CD4-positive, alpha-beta T cell treated with Interleukin-17A for 1 hour (primary cell): ENCODE measurements around the gene SPATS2L.
A peak's percentile ranks its signal among the peaks of the same experiment; 100 is the strongest.

Experiments
- DNase-seq: peaks from one replicate; pipeline ENCODE4 v3.0.0-alpha.2; 2020

The SPATS2L gene

DNA sequence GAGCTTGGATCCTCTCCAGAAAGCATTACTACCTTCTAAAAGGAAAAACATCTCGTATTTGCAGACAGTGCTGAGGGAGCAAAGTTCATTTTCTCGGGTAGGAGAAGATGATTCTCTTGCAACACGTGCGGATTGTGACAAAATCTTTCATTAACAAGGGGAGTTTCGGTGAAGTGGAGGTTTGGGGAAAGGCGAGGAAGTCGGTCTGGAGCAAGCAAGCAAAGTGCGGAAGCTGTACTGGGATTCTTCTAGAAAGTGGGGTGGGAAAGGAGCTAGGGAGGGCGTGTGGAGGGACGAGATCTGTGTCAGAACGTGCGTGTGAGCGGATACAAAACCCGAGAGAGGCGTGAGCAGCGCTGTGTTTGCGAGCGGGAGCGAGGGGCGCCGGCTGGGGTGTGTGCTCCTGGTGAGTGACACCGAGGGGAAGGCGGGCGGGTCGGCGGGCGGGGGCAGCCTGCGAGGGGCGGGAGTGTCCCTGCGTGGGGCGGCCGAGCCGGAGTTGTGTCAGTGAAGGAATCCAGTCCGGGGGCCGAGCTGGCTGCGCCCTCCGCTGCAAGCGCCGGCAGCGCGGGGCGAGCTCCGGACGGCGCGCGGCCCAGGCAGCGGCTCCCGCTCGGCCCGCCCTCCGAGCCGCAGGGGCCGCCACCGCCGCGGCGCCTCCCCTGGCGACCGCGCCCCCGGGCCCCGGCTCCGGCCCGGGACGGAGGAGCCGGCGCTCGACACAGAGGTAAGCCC lies at the start of gene SPATS2L:
Gene SPATS2L, plus strand, starts transcription at position 498 of the 735 bp plus-strand sequence. CDS start 82,552 bp downstream, outside the sequence.
- peak; percentile 28 for DNase-seq

DNA sequence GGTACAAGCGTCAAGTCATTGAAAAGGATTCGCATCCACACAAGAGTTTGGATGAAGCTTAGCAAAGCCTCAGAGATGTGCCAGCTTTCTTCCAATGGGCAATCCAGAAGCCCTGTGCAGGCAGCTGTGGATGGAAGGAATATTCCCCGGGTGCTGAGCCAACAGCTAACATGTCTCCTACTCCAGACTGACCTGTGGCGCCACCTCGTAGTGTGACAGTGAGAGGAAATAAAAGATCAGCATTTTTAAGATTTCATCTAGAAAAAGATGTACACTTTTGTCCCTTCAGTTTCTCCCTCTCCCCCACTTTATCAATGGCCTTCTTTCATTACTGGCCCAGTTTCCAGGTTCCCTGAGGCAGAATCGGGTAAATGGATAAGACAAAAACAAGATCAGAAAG lies 48.9 kb upstream of the SPATS2L start:
- DNase-seq: no peak

- DNase-seq: no peak
Measured at GRCh38 chr2:200258081-200258480, 48.4 kb upstream of the SPATS2L start.

GRCh38 chr2:200258881-200259576 lies 47.5 kb upstream of the SPATS2L start:
- DNase-seq: no peak

DNA sequence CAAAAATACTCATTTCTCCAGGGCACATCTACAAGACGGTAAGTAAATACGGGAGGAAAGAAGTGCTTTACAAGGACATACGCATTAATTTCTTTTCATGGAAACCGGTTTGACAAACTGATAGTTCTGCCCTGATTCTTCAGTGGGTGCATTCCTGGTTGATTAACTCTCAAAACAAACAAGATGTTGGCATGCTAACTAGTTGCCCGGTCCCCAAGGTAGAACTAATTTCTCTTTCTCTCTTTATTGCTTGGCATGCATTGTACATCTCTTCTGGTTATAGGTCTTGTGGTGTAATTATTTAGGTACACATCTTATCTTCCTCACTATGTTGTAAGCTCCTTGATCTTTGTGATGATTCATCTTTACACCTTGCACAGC lies 46.9 kb upstream of the SPATS2L start:
- DNase-seq: no peak

GRCh38 chr2:200262047-200262446 lies 44.4 kb upstream of the SPATS2L start:
- no peak for DNase-seq

GRCh38 chr2:200263279-200263678 lies 43.2 kb upstream of the SPATS2L start:
- DNase-seq: no peak

DNA sequence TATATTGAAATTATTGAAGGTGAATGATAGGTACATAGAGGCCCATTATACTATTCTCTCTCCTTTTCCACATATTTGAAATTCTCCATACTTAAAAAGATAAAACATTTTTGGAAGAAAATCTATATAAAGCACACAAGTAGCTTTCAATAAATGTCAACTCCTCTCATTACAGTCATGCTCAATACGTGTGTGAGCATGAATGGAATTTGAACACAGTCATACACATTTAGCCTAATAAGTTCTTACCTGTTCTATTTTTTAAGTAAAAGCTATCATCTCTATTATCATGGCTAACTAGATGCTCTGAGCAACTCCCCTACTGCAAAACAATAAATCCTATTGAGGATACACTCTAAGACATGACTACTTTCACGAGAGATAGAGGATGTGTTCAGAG lies 41.9 kb upstream of the SPATS2L start:
- DNase-seq: no peak

DNA sequence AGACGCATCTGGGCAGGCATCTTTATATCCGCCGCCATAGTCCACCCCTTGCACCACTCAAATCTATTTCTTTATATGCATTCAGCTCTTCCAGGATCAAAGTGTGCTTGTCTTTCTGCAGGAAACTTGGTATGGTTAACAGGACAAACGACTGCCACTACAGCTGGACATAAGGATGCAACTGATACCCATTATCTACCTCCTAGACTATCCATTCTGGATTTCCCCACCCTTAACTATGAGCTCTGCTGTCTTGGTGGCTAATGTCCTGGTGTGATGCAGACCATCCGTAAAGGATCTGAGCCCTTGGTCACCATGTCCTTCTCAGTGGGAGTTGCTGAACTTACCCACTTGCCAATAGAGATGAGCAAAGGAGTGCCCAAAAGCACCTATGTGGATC lies 40.1 kb upstream of the SPATS2L start:
- no peak for DNase-seq

DNA sequence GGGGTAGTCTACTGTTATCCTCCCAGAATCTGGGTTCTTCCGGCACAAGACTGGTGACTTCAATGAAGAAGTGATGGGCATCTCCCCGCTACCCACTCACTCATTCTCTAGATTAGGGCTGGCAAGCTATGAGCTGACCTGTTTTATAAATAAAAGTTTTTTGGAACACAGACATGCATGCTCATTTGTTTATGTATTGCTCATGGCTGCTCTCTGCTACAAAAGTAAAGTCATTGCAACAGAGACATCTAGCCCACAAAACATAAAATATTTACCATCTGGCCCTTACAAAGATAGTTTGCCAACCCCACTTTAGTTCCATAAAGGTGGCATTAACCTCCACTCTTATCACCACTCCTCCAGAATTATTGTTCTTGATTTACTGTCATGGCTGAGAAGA lies 39.1 kb upstream of the SPATS2L start:
- DNase-seq: no peak

GRCh38 chr2:200270732-200271131 lies 35.8 kb upstream of the SPATS2L start:
- no peak for DNase-seq

DNA sequence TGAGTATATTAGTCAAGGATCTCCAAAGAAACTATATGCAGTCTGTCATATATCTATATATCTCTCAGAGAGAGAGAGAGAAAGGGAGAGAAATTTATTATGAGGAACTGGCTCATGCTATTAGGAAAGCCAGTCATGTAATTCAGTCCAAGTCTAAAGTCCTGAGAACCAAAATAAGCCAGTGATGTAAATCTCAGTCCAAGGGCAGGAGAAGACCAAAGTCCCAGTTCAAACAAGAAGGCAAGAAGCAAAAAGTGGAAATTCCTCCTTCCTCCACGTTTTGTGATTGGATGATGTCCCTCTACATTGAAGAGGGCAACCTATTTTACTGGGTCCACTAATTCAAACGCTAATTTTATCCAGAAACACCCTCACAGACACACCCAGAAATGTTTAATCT lies 34.2 kb upstream of the SPATS2L start:
- DNase-seq: no peak

- no peak for DNase-seq
Measured at GRCh38 chr2:200274116-200275075, 32.1 kb upstream of the SPATS2L start.

DNA sequence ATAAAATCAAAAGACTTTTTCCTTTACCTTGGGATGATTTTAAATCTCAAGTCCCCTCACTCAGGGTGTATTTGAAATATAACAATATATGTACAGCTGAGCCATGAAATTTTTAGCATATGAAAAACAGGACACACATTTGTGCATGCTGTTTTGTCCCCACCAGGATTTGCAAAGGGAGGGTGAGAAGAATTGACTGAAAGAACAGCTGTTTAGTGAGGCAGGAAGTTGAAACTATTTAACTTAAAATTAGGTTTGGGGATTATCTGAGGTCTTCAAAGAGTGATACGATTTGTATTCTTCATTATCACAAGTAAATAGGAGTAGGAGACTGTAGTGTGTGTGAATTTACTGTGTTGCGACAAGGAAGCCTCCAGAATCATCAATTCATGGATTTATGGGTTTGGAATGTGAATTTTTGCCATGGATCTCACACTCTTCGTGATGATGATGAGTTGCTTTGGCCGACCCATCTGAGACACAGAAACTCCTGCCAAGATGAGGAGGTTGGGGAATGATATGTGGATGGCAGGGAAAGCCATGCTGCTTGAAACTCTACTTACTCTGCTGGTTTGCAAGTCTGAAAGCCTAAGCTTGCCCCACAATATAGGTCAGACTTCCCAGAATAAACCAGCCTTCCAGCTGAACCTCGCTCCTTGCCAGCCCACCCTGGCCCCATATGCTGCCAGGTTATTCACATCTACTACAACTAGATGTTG lies 31.0 kb upstream of the SPATS2L start:
- no peak for DNase-seq

DNA sequence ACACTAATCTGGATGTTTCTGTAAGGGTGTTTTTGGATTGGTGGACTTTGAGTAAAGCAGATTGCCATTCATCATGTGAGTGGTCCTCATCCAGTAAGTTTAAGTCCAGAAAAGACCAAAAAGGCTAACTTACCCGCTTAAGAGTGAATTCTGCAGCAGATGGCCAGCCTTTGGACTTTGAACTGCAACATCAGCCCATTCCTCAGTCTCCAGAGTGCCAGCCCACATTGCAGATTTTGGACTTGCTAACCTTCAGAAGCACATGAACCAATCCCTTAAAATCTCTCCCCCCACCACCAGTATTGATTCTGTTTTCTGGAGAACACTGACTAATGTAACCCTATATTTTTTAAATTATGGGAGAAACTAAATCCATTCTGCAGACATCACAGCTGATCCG lies 30.0 kb upstream of the SPATS2L start:
- DNase-seq: no peak

DNA sequence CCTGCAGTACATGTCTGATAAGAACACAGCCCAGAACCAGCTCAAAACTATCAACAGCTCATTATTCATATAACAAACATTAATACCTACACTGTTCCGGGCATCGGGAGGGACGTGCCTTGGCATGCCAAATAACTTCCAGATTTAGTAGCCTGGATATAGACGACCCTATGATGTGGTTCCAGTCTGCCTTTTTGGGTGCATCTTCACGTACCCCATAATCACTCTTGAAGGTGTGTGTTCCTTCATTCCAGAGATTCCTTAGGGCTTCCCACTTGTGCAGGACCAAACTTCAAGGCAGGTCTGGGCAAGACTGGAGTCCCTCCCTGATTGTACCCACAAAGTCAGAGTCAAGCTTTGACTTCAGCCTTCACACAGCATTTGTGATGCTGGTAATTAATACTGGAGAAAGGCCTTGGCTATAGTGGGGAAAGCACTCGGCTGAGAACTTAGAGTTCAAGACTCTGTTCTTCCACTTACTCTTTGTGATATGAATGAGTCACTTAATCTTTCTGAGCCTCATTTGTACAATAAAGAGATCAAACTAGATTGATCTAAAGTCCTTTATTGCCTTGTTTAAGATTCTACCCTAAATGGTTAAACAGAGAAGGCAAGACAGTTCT lies 27.7 kb upstream of the SPATS2L start:
- DNase-seq: no peak

DNA sequence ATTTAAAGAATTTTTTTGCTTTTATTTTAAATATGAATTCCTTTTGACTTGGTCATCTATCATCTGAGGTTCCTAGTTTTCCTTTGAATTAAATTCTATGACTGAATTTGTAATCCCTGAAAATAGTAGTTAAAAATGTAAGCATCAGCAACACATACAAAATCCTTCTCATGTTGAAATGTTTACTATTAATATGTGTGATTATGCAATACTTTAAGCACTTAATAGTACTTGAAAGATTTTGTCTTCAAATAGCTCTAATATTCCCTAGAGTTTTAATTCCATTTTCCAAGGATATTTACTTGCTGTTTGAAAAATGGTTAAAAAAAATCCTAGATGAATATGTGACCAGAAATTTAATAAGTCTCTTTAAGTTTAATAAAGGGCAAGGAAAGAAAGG lies 26.6 kb upstream of the SPATS2L start:
- no peak for DNase-seq

DNA sequence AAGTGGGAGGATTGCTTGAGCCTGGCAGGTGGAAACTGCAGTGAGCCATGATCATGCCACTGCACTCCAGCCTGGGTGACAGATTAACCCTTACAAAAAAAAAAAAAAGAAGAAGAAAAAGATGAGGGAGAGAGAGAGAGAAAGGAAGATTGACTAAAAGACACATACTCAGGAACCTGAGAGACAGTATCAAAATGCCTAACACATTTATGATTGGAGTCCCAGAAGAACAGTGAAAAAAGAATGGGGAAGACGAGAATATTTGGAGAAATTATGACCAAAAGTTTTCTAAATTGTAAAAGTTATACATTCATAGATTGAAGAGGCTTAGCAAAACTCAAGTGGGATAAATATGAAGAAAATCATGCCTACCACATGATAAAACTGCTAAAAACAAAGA lies 19.9 kb upstream of the SPATS2L start:
- DNase-seq: no peak

DNA sequence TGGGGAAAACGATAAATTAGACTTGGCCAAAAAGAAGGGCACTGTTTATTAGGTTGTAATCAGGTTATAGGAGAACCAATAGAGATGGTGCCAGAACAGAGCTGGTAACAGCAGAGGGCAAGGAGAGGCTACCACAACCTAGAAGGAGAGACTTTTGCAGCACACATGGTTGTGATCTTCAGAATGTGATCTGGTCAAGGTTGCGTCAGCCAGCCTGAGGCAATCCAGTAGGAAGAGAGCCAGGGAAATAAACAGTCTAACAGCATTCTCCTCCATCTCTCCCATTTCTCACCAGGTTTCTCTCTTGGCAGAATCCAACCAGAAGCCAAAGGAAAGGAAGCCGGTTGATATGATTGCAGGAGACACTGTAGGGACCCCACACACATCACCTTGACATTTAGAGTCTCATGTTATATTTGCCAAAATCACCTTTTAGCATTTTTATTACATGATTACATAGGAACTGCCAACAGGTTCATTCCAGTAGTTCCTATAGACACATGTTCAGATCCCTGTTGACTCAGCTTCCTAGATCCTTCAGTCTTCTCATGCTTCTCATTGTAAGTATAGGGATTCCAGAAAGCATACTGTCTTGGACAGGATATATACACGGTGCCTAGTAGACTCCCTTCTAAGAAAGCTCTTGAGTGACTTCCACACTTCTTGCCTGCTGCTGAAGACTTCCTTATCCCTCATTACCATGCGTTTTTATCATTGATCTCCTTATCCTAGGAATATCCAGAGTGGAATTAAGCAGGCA lies 17.6 kb upstream of the SPATS2L start:
- no peak for DNase-seq

DNA sequence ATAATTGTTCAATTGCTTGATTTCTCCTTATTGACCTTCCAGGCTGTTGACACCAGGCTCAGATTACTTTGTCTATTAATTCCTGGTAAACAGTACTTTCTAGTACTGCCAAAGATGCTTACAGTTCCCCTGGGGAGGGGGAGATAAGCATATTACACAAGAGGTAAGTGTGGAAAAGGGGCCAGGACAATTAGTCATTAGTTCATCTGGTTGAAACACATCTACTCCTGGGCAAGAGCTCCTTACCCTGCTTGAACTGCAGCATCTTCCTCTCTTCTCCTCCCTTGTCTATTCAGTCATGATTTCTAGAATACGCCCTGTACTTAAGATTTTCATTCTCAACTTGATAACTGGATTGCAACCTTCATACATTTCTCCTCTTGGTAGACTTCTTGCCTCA lies 10.4 kb upstream of the SPATS2L start:
- no peak for DNase-seq

DNA sequence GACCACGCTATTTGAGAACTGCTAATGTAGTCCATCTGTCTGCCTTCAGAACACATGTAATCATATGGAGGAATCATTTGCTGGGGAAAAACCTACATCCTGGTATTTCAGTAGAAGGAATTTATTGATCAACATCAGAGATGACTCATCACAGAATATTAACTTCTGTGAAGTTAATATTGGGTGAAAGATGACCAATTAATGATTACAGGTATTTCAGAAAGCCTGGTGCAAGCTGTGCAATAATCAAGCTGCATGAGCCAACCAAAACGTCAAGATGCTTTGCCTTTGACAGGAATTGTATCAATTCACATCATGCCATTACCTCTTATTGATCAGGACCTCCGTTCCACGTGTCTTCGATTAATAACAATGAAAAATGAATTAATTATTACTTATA lies 9.4 kb upstream of the SPATS2L start:
- DNase-seq: no peak

DNA sequence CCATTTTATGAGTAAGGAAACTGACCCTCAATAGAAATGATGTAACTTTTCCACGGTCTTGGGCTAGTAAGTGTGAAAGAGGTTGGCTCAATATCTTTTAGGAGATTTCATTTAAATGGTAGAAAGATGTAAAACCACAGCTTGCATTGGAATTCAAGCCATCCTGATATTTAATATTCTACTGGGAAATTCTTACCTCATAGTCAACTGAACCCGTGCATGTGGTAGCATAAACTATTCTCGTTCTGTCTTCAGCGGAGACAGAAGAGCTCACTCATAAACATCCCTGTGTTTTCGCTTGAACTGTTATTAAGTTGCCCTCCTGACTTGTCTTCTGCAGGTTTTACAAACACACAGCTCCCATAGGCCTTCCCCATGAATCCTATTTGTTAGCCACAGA lies 8.5 kb upstream of the SPATS2L start:
- no peak for DNase-seq
